OCI-LY7 (cell line): ENCODE measurements around the gene PPP3CA. TPM values are rescaled to one million over a fixed set of nuclear protein-coding genes. Genes with fewer than 3 reads are reported as not detected.

Source experiments
- BruUV-seq: library from RNA; stranded (reverse); fragments of 400-500 nt; replicated peaks from 2 replicates; lab custom pipeline; 2021; lab: Mats Ljungman, UMichigan
- CTCF ChIA-PET: fragments of 300-600 bp; sonication (Branson Sonifier 250); formaldehyde crosslinking; loops from one replicate; lab custom pipeline; 2022; ENCODE audit warnings: antibody characterized with exemption; ENCODE audit not compliant: unreplicated experiment; lab: Charles Lee
- POLR2A ChIA-PET: fragments of 300-600 bp; sonication (Branson Sonifier 250); formaldehyde crosslinking; loops from one replicate; lab custom pipeline; 2022; ENCODE audit warnings: antibody characterized with exemption; lab: Charles Lee
- DNase-seq: peaks from one replicate; pipeline ENCODE4 v3.0.0-alpha.2; 2015; ENCODE audit warnings: low spot score
- H2AFZ ChIP-seq: fragments of 200-600 bp; sonication (generic), shearing (Covaris generic); 2 replicates; pipeline ENCODE4 v1.6.1; 2014; ENCODE audit warnings: mild to moderate bottlenecking, antibody characterized with exemption, low read length, moderate library complexity
- H3K27ac ChIP-seq: fragments of 200-600 bp; sonication (generic); 2 replicates; pipeline ENCODE4 v1.5.1; 2014; ENCODE audit warnings: mixed run types, low read depth, mild to moderate bottlenecking, moderate library complexity, low read length, inconsistent platforms; ENCODE audit not compliant: poor library complexity, severe bottlenecking
- H3K36me3 ChIP-seq: fragments of 200-600 bp; sonication (generic); 2 replicates; pipeline ENCODE4 v1.6.1; 2014; ENCODE audit warnings: mild to moderate bottlenecking, antibody characterized with exemption, low read length, moderate library complexity, mixed read lengths; ENCODE audit not compliant: insufficient read depth
- H3K4me1 ChIP-seq: fragments of 200-600 bp; sonication (generic); 2 replicates; pipeline ENCODE4 v1.5.1; 2014; ENCODE audit warnings: mild to moderate bottlenecking, low read length; ENCODE audit not compliant: insufficient read depth, poor library complexity, severe bottlenecking
- H3K4me2 ChIP-seq: fragments of 200-600 bp; sonication (generic); 2 replicates; pipeline ENCODE4 v1.6.1; 2014; ENCODE audit warnings: mild to moderate bottlenecking, low read length
- H3K4me3 ChIP-seq: fragments of 200-600 bp; sonication (generic); 2 replicates; pipeline ENCODE4 v1.5.1; 2014; ENCODE audit warnings: mild to moderate bottlenecking, low read depth, low read length; ENCODE audit not compliant: poor library complexity, severe bottlenecking
- H3K79me2 ChIP-seq: fragments of 200-600 bp; sonication (generic); 2 replicates; pipeline ENCODE4 v1.6.1; 2016; ENCODE audit warnings: low read depth, mild to moderate bottlenecking, low read length, moderate library complexity, mixed read lengths; ENCODE audit not compliant: insufficient read depth
- H3K9me2 ChIP-seq: fragments of 200-600 bp; sonication (generic); 2 replicates; pipeline ENCODE4 v1.6.1; 2016; ENCODE audit warnings: mild to moderate bottlenecking, low read length, mixed read lengths; ENCODE audit not compliant: insufficient read depth
- H3K9me3 ChIP-seq: fragments of 200-600 bp; sonication (generic); 2 replicates; pipeline ENCODE4 v1.6.1; 2014; ENCODE audit warnings: mild to moderate bottlenecking, mixed run types, low read length, mixed read lengths
- H4K20me1 ChIP-seq: fragments of 200-600 bp; sonication (generic); 2 replicates; pipeline ENCODE4 v1.6.1; 2014; ENCODE audit warnings: mild to moderate bottlenecking, antibody characterized with exemption, low read length, moderate library complexity, mixed read lengths; ENCODE audit not compliant: insufficient read depth
- EZH2phosphoT487 ChIP-seq: fragments of 200-600 bp; sonication (generic); IDR thresholded peaks from 2 replicates; pipeline ENCODE4 v1.6.1; 2018; ENCODE audit warnings: low read depth, borderline replicate concordance, mild to moderate bottlenecking, mixed run types, antibody characterized with exemption, low read length, moderate library complexity, mixed read lengths
- intact Hi-C: fragments of 100-400 bp; cut with micrococcal nuclease; formaldehyde crosslinking; loops from one replicate; pipeline ENCODE4 v1.10.0; 2022; ENCODE audit not compliant: unreplicated experiment
- total RNA-seq, 2 experiments: library from RNA; depleted of rRNA in 1 of 2; stranded (reverse); fragments of >200 nt in 1 of 2; shearing (Covaris generic) in 1 of 2; gene quantifications; 2 replicates each; pipeline ENCODE4 v1.2.3, GENCODE V29; 2014 to 2022
- TF ChIP-seq, protein P1 (sequence below): fragments of 200-600 bp; sonication (generic); conservative IDR thresholded peaks from 2 replicates; pipeline ENCODE4 v1.5.1; 2014; ENCODE audit warnings: mild to moderate bottlenecking, antibody characterized with exemption, low read length, moderate library complexity, mixed read lengths

The PPP3CA gene
- total RNA-seq, 2 experiments from 2014 or later, result 9.2 to 13.6 TPM

GRCh38 chr4:101169044-101170014, 178.0 kb downstream of the PPP3CA start:
- ChIA-PET POLR2A (interaction anchor here (0.6 to 0.8 kb wide), 3 partner anchors 9 to 560 kb away, joined by 3 to 4 read pairs (median 3); no protein-coding TSS in a partner anchor), CTCF (no interaction called here)
- no TSS peak for BruUV-seq
- Histone ChIP-seq H3K36me3 (no peaks in the 10 kb centered on the region), H3K4me3 (no peak overlapping the region), H3K9me3 (no peaks in the 10 kb centered on the region), H3K27ac (no peak overlapping the region), H3K79me2 (no peaks in the 10 kb centered on the region), H3K4me2 (no peak overlapping the region), H2AFZ (no peak overlapping the region), H3K9me2 (no peaks in the 10 kb centered on the region), H3K4me1 (peaks cover 6% of the 10 kb centered on the region), H4K20me1 (no peaks in the 10 kb centered on the region)
- TF ChIP-seq EZH2phosphoT487, result no peak
- TF ChIP-seq, protein P1, sequence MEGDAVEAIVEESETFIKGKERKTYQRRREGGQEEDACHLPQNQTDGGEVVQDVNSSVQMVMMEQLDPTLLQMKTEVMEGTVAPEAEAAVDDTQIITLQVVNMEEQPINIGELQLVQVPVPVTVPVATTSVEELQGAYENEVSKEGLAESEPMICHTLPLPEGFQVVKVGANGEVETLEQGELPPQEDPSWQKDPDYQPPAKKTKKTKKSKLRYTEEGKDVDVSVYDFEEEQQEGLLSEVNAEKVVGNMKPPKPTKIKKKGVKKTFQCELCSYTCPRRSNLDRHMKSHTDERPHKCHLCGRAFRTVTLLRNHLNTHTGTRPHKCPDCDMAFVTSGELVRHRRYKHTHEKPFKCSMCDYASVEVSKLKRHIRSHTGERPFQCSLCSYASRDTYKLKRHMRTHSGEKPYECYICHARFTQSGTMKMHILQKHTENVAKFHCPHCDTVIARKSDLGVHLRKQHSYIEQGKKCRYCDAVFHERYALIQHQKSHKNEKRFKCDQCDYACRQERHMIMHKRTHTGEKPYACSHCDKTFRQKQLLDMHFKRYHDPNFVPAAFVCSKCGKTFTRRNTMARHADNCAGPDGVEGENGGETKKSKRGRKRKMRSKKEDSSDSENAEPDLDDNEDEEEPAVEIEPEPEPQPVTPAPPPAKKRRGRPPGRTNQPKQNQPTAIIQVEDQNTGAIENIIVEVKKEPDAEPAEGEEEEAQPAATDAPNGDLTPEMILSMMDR, result peak; percentile 81
- intact Hi-C loops, result loop anchor here (1.0 to 10.0 kb wide), 2 partner anchors 175 to 561 kb away; partner anchors contain the start of gene PPP3CA
- DNase-seq, result peak; percentile 73

DNA sequence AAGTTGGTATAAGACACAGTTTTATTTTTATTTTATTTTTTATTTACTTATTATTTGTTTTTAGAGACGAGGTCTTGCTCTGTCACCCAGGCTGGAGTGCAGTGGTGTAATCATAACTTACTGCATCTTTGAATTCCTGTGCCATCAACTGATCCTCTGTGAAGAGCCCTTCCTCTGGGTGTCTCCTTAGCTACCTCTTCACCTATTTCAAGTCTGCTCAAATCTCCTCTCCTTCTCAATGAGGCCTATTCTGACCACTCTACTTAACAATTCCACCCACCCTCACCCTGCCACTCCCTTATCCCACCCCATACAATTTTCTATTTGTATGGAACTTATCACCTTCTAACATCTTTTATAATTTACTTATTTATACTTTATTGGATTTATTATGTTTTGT, 183.4 kb downstream of the PPP3CA start:
- H3K4me1 ChIP-seq, result peaks cover 2% of the 10 kb centered on the region
- intact Hi-C loops, result loop anchor here (10.0 kb wide), 1 partner anchor 181 kb away; the partner anchor contains the start of gene PPP3CA
- BruUV-seq, result no TSS peak
- H3K9me3 ChIP-seq, result no peaks in the 10 kb centered on the region
- H4K20me1 ChIP-seq, result no peaks in the 10 kb centered on the region
- no peaks in the 10 kb centered on the region for H3K36me3 ChIP-seq
- no peak overlapping the region for H3K4me3 ChIP-seq
- no peaks in the 10 kb centered on the region for H3K79me2 ChIP-seq
- H3K9me2 ChIP-seq, result no peaks in the 10 kb centered on the region
- no peak overlapping the region for H3K4me2 ChIP-seq
- H3K27ac ChIP-seq, result no peak overlapping the region
- H2AFZ ChIP-seq, result no peak overlapping the region
- CTCF ChIA-PET, result no interaction called here
- TF ChIP-seq, protein P1, result no peak
- TF ChIP-seq EZH2phosphoT487, result no peak
- DNase-seq, result no peak
- POLR2A ChIA-PET, result interaction anchor here (0.6 kb wide), 1 partner anchor 147 kb away, joined by 4 read pairs; no protein-coding TSS in a partner anchor
